Measurements from ENCODE around the gene SPTBN4.
"Not testable (repeated sequence)": the region's sequence is repeated elsewhere in the genome, so short reads cannot be mapped to it uniquely, and the experiment has no call there.

Gene SPTBN4

GRCh38 chr19:40441719-40442253 lies 25.0 kb upstream of the SPTBN4 start:
- DNase-seq (ENCODE audit: low spot score), result no peak

- no peak for DNase-seq (ENCODE audit: low spot score)
These were observed 24.3 kb upstream of the SPTBN4 start for GRCh38 chr19:40442328-40443130.

GRCh38 chr19:40443131-40443999 lies 23.4 kb upstream of the SPTBN4 start:
- peak; percentile 98 for DNase-seq (ENCODE audit: low spot score)

GRCh38 chr19:40444000-40444824 lies 22.6 kb upstream of the SPTBN4 start, which contains the start of gene SERTAD3:
SERTAD3 (minus strand) TSS chr19:40444335; CDS start chr19:40442080, 2,255 bp downstream.
- DNase-seq (ENCODE audit: low spot score), result peak; percentile 96

GRCh38 chr19:40444825-40445312 lies 21.9 kb upstream of the SPTBN4 start:
- no peak for DNase-seq (ENCODE audit: low spot score)

- peak; percentile 49 for DNase-seq (ENCODE audit: low spot score)
These were observed 21.0 kb upstream of the SPTBN4 start for GRCh38 chr19:40445780-40446262.

- no peak for DNase-seq (ENCODE audit: low spot score)
These were observed 20.5 kb upstream of the SPTBN4 start for GRCh38 chr19:40446263-40446784.

GRCh38 chr19:40449506-40449905 lies 17.3 kb upstream of the SPTBN4 start:
- no peak for DNase-seq (ENCODE audit: low spot score)

- no peak for DNase-seq (ENCODE audit: low spot score)
These were observed 16.1 kb upstream of the SPTBN4 start for GRCh38 chr19:40450664-40451063.

GRCh38 chr19:40452016-40452415 lies 14.8 kb upstream of the SPTBN4 start:
- no peak for DNase-seq (ENCODE audit: low spot score)

- no peak for DNase-seq (ENCODE audit: low spot score)
These were observed 13.6 kb upstream of the SPTBN4 start for GRCh38 chr19:40453151-40453735.

- DNase-seq (ENCODE audit: low spot score), result not testable (repeated sequence)
These were observed 12.9 kb upstream of the SPTBN4 start for GRCh38 chr19:40453943-40454342.

GRCh38 chr19:40457048-40457447 lies 9.8 kb upstream of the SPTBN4 start:
- no peak for DNase-seq (ENCODE audit: low spot score)

- DNase-seq (ENCODE audit: low spot score), result no peak
These were observed 8.7 kb upstream of the SPTBN4 start for GRCh38 chr19:40457953-40458596.

GRCh38 chr19:40458597-40458974 lies 8.2 kb upstream of the SPTBN4 start:
- no peak for DNase-seq (ENCODE audit: low spot score)

- no peak for DNase-seq (ENCODE audit: low spot score)
These were observed 6.6 kb upstream of the SPTBN4 start for GRCh38 chr19:40460185-40460584.

- DNase-seq (ENCODE audit: low spot score), result no peak
These were observed 5.1 kb upstream of the SPTBN4 start for GRCh38 chr19:40461669-40462221.

- peak; percentile 86 for DNase-seq (ENCODE audit: low spot score)
These were observed 3.2 kb upstream of the SPTBN4 start for GRCh38 chr19:40463587-40464037.

- peak; percentile 97 for DNase-seq (ENCODE audit: low spot score)
These were observed 2.5 kb upstream of the SPTBN4 start for GRCh38 chr19:40464059-40465024.
